ENCODE results near the gene MED13L. TPM values are rescaled to one million over a fixed set of nuclear protein-coding genes. Genes with fewer than 3 reads are reported as not detected.

The MED13L gene
- total and polyA plus RNA-seq, 2 donors (not counting 1 experiment from before 2014, with no cell fraction given) = 20.3 to 207 TPM

- no peak overlapping the region for H3K4me3 Mint-ChIP-seq
- no peaks in the 10 kb centered on the region for H3K27me3 Mint-ChIP-seq
- TF ChIP-seq EZH2 (IDR thresholded peaks at IDR 0.05; ENCODE audit: borderline replicate concordance, insufficient read depth, low read depth, low read length, poor library complexity, severe bottlenecking) (no peak), CTCF (IDR thresholded peaks at IDR 0.05) (no peak)
- Histone ChIP-seq H3K9me3 (ENCODE audit: control extremely low read depth in 1 of 3, control insufficient read depth in 2 of 3, insufficient read depth in 1 of 3, low read length in 2 of 3) (no peaks in the 10 kb centered on the region), H3K9ac (ENCODE audit: low read length) (no peak overlapping the region), H4K20me1 (ENCODE audit: control insufficient read depth, insufficient read depth, low read length, poor library complexity, severe bottlenecking) (no peaks in the 10 kb centered on the region), H2AFZ (ENCODE audit: insufficient read depth, low read depth, low read length, poor library complexity, severe bottlenecking) (no peak overlapping the region), H3K27ac (ENCODE audit: low read length in 2 of 2) (no peak overlapping the region), H3K4me3 (ENCODE audit: control extremely low read depth in 1 of 5, extremely low read depth in 1 of 5, insufficient read depth in 1 of 5, low read depth in 2 of 5, low read length in 4 of 5) (no peak overlapping the region), H3K4me1 (ENCODE audit: control insufficient read depth in 2 of 2, insufficient read depth in 2 of 2, low read length in 2 of 2) (no peaks in the 10 kb centered on the region), H3K4me2 (replicated peaks; ENCODE audit: low read depth, low read length, poor library complexity, severe bottlenecking) (no peak overlapping the region), H3K79me2 (ENCODE audit: control insufficient read depth, insufficient read depth, low read length) (no peaks in the 10 kb centered on the region), H3K36me3 (replicated peaks in 1 of 2; ENCODE audit: control extremely low read depth in 1 of 2, control insufficient read depth in 1 of 2, extremely low read depth in 1 of 2, insufficient read depth in 2 of 2, low read length in 1 of 2) (peaks cover 0 to 6% of the 10 kb centered on the region in 2 experiments), H3K27me3 (replicated peaks in 1 of 4; ENCODE audit: control extremely low read depth in 1 of 4, control insufficient read depth in 3 of 4, insufficient read depth in 4 of 4, low read length in 3 of 4) (no peaks in the 10 kb centered on the region)
- ChIA-PET POLR2A (no interaction called here), CTCF (no interaction called here)
- no peaks in the 10 kb centered on the region for H3K9me3 Mint-ChIP-seq (ENCODE audit: insufficient read depth)
- ATAC-seq (ENCODE audit: low read depth) (no peak), DNase-seq (no peak)
- intact Hi-C loops (cut with micrococcal nuclease) = no loop called here
- WGBS (ENCODE audit: insufficient coverage) = 100% methylated on average over 5 of the region's 7 CpGs
- H3K27ac Mint-ChIP-seq = no peak overlapping the region
- no peaks in the 10 kb centered on the region for H3K4me1 Mint-ChIP-seq
These were observed 324.5 kb downstream of the MED13L start for GRCh38 chr12:115953031-115953430.

- ChIA-PET POLR2A (no interaction called here), CTCF (interaction anchor here (0.6 kb wide), 1 partner anchor 1924 kb away, joined by 3 read pairs; no protein-coding TSS in a partner anchor)
- Histone ChIP-seq H3K9ac (ENCODE audit: low read length) (no peak overlapping the region), H3K9me3 (ENCODE audit: control extremely low read depth in 1 of 3, control insufficient read depth in 2 of 3, insufficient read depth in 1 of 3, low read length in 2 of 3) (no peaks in the 10 kb centered on the region), H3K79me2 (ENCODE audit: control insufficient read depth, insufficient read depth, low read length) (no peaks in the 10 kb centered on the region), H4K20me1 (ENCODE audit: control insufficient read depth, insufficient read depth, low read length, poor library complexity, severe bottlenecking) (no peaks in the 10 kb centered on the region), H2AFZ (ENCODE audit: insufficient read depth, low read depth, low read length, poor library complexity, severe bottlenecking) (no peak overlapping the region), H3K27me3 (replicated peaks in 1 of 4; ENCODE audit: control extremely low read depth in 1 of 4, control insufficient read depth in 3 of 4, insufficient read depth in 4 of 4, low read length in 3 of 4) (no peaks in the 10 kb centered on the region), H3K36me3 (replicated peaks in 1 of 2; ENCODE audit: control extremely low read depth in 1 of 2, control insufficient read depth in 1 of 2, extremely low read depth in 1 of 2, insufficient read depth in 2 of 2, low read length in 1 of 2) (no peaks in the 10 kb centered on the region), H3K4me2 (replicated peaks; ENCODE audit: low read depth, low read length, poor library complexity, severe bottlenecking) (no peak overlapping the region), H3K4me3 (ENCODE audit: control extremely low read depth in 1 of 5, extremely low read depth in 1 of 5, insufficient read depth in 1 of 5, low read depth in 2 of 5, low read length in 4 of 5) (no peak overlapping the region), H3K4me1 (ENCODE audit: control insufficient read depth in 2 of 2, insufficient read depth in 2 of 2, low read length in 2 of 2) (no peaks in the 10 kb centered on the region), H3K27ac (ENCODE audit: low read length in 2 of 2) (no peak overlapping the region)
- TF ChIP-seq CTCF (IDR thresholded peaks at IDR 0.05) = no peak
- TF ChIP-seq EZH2 (IDR thresholded peaks at IDR 0.05; ENCODE audit: borderline replicate concordance, insufficient read depth, low read depth, low read length, poor library complexity, severe bottlenecking) = no peak
- WGBS (ENCODE audit: insufficient coverage) = 92% methylated on average over 6 of the region's 9 CpGs
- H3K9me3 Mint-ChIP-seq (ENCODE audit: insufficient read depth) = no peaks in the 10 kb centered on the region
- no peaks in the 10 kb centered on the region for H3K4me1 Mint-ChIP-seq
- DNase-seq (no peak), ATAC-seq (ENCODE audit: low read depth) (no peak)
- intact Hi-C loops (cut with micrococcal nuclease) = no loop called here
- H3K4me3 Mint-ChIP-seq = no peak overlapping the region
- no peaks in the 10 kb centered on the region for H3K27me3 Mint-ChIP-seq
- H3K27ac Mint-ChIP-seq = no peak overlapping the region
These were observed 326.5 kb downstream of the MED13L start for GRCh38 chr12:115950959-115951358.

Data from B cell (primary cell).